ENCODE measurements around the gene RGN.
"Not testable (repeated sequence)": the region's sequence is repeated elsewhere in the genome, so short reads cannot be mapped to it uniquely, and the experiment has no call there.

RGN gene

GRCh38 chrX:47129899-47130358, 51.7 kb downstream of the RGN start:
- H3K4me3 ChIP-seq (ENCODE audit: low read length) = no peak overlapping the region
- no peak overlapping the region for H3K9ac ChIP-seq (ENCODE audit: low read length)
- no peaks in the 10 kb centered on the region for H3K4me1 ChIP-seq (ENCODE audit: control insufficient read depth, insufficient read depth, low read length)
- H3K36me3 ChIP-seq (ENCODE audit: control insufficient read depth, insufficient read depth, low read length) = no peaks in the 10 kb centered on the region
- H3K27me3 ChIP-seq (ENCODE audit: control insufficient read depth, insufficient read depth, low read length) = no peaks in the 10 kb centered on the region
- H3K9me3 ChIP-seq (ENCODE audit: control insufficient read depth, low read length) = no peaks in the 10 kb centered on the region

- no peak overlapping the region for H3K4me3 ChIP-seq (ENCODE audit: low read length)
Observed at GRCh38 chrX:47133493-47133892, 55.2 kb downstream of the RGN start.

DNA sequence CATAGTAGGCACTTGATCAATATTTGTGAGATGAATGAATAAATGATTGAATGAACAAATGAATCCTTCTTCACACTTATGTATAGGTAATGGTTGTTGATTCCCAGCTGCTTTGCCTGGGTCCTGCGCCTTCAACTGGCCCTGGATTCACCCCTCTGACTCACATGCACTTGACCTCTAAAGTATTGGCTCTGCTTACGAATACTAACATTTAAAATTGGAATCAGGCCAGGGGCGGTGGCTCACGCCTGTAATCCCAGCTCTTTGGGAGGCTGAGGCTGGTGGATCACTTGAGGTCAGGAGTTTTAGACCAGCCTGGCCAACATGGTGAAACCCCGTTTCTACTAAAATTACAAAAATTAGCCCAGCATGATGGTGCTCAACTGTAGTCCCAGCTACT, 57.4 kb downstream of the RGN start:
- not testable (repeated sequence) for H3K27me3 ChIP-seq (ENCODE audit: control insufficient read depth, insufficient read depth, low read length); H3K9me3 ChIP-seq (ENCODE audit: control insufficient read depth, low read length); H3K4me1 ChIP-seq (ENCODE audit: control insufficient read depth, insufficient read depth, low read length); H3K4me3 ChIP-seq (ENCODE audit: low read length); H3K9ac ChIP-seq (ENCODE audit: low read length); H3K36me3 ChIP-seq (ENCODE audit: control insufficient read depth, insufficient read depth, low read length)

More at GRCh38 chrX:47133493-47133892, 55.2 kb downstream of the RGN start:
- no peak overlapping the region for H3K9ac ChIP-seq (ENCODE audit: low read length)
- no peaks in the 10 kb centered on the region for H3K27me3 ChIP-seq (ENCODE audit: control insufficient read depth, insufficient read depth, low read length)
- no peaks in the 10 kb centered on the region for H3K9me3 ChIP-seq (ENCODE audit: control insufficient read depth, low read length)
- no peaks in the 10 kb centered on the region for H3K36me3 ChIP-seq (ENCODE audit: control insufficient read depth, insufficient read depth, low read length)
- H3K4me1 ChIP-seq (ENCODE audit: control insufficient read depth, insufficient read depth, low read length) = no peaks in the 10 kb centered on the region

GRCh38 chrX:47138171-47138570, 59.9 kb downstream of the RGN start:
- H3K27me3 ChIP-seq (ENCODE audit: control insufficient read depth, insufficient read depth, low read length) = no peaks in the 10 kb centered on the region
- no peaks in the 10 kb centered on the region for H3K9me3 ChIP-seq (ENCODE audit: control insufficient read depth, low read length)
- H3K4me1 ChIP-seq (ENCODE audit: control insufficient read depth, insufficient read depth, low read length) = no peaks in the 10 kb centered on the region
- H3K36me3 ChIP-seq (ENCODE audit: control insufficient read depth, insufficient read depth, low read length) = no peaks in the 10 kb centered on the region
- no peak overlapping the region for H3K9ac ChIP-seq (ENCODE audit: low read length)
- H3K4me3 ChIP-seq (ENCODE audit: low read length) = no peak overlapping the region

Measured in mucosa of stomach (tissue), 1 donor.